ENCODE results near the gene UTP25.
"Not testable (repeated sequence)": the region's sequence is repeated elsewhere in the genome, so short reads cannot be mapped to it uniquely, and the experiment has no call there.

UTP25 gene

GRCh38 chr1:209871430-209871829 is 43.7 kb downstream of the UTP25 start:
- DNase-seq (ENCODE audit: low read depth, low spot score): no peak

- DNase-seq (ENCODE audit: low read depth, low spot score): no peak
Observed at GRCh38 chr1:209873067-209873799, 45.5 kb downstream of the UTP25 start.

GRCh38 chr1:209875515-209875914 is 47.7 kb downstream of the UTP25 start:
- no peak for DNase-seq (ENCODE audit: low read depth, low spot score)

- DNase-seq (ENCODE audit: low read depth, low spot score): no peak
Observed at GRCh38 chr1:209876078-209876800, 48.5 kb downstream of the UTP25 start.

GRCh38 chr1:209877087-209877764 is 49.5 kb downstream of the UTP25 start:
- DNase-seq (ENCODE audit: low read depth, low spot score): no peak

- no peak for DNase-seq (ENCODE audit: low read depth, low spot score)
Observed at GRCh38 chr1:209878964-209879363, 51.2 kb downstream of the UTP25 start.

GRCh38 chr1:209879539-209879938 is 51.8 kb downstream of the UTP25 start:
- no peak for DNase-seq (ENCODE audit: low read depth, low spot score)

- DNase-seq (ENCODE audit: low read depth, low spot score): no peak
Observed at GRCh38 chr1:209880031-209880430, 52.3 kb downstream of the UTP25 start.

- DNase-seq (ENCODE audit: low read depth, low spot score): no peak
Observed at GRCh38 chr1:209881619-209882018, 53.8 kb downstream of the UTP25 start.

- no peak for DNase-seq (ENCODE audit: low read depth, low spot score)
Observed at GRCh38 chr1:209882286-209882685, 54.5 kb downstream of the UTP25 start.

- DNase-seq (ENCODE audit: low read depth, low spot score): no peak
Observed at GRCh38 chr1:209882942-209883340, 55.2 kb downstream of the UTP25 start.

GRCh38 chr1:209883341-209883971 is 55.7 kb downstream of the UTP25 start:
- no peak for DNase-seq (ENCODE audit: low read depth, low spot score)

GRCh38 chr1:209884249-209884648 is 56.5 kb downstream of the UTP25 start:
- no peak for DNase-seq (ENCODE audit: low read depth, low spot score)

- DNase-seq (ENCODE audit: low read depth, low spot score): no peak
Observed at GRCh38 chr1:209884665-209885117, 56.9 kb downstream of the UTP25 start.

- DNase-seq (ENCODE audit: low read depth, low spot score): no peak
Observed at GRCh38 chr1:209885403-209886218, 57.8 kb downstream of the UTP25 start.

GRCh38 chr1:209886219-209886536 is 58.4 kb downstream of the UTP25 start:
- DNase-seq (ENCODE audit: low read depth, low spot score): no peak

GRCh38 chr1:209888291-209889076 is 60.7 kb downstream of the UTP25 start:
- DNase-seq (ENCODE audit: low read depth, low spot score): not testable (repeated sequence)

GRCh38 chr1:209889077-209889418 is 61.3 kb downstream of the UTP25 start:
- no peak for DNase-seq (ENCODE audit: low read depth, low spot score)

- DNase-seq (ENCODE audit: low read depth, low spot score): no peak
Observed at GRCh38 chr1:209890641-209891330, 63.0 kb downstream of the UTP25 start.

GRCh38 chr1:209893751-209894150 is 66.0 kb downstream of the UTP25 start:
- DNase-seq (ENCODE audit: low read depth, low spot score): no peak
